ENCODE data around the gene ST3GAL5.
"Not testable (repeated sequence)": the region's sequence is repeated elsewhere in the genome, so short reads cannot be mapped to it uniquely, and the experiment has no call there.

Gene ST3GAL5

GRCh38 chr2:85902496-85902895, 13.7 kb upstream of the ST3GAL5 start:
- no peak overlapping the region for H3K27ac ChIP-seq (ENCODE audit: low read depth, low read length)
- H3K36me3 ChIP-seq (ENCODE audit: insufficient read depth, low read length): no peaks in the 10 kb centered on the region
- no peaks in the 10 kb centered on the region for H3K9me3 ChIP-seq (ENCODE audit: insufficient read depth, low read depth, low read length)
- H3K27me3 ChIP-seq (ENCODE audit: insufficient read depth, low read length): no peaks in the 10 kb centered on the region
- 75% methylated on average over 2 of the region's 2 CpGs for WGBS
- no peak overlapping the region for H3K9ac ChIP-seq (ENCODE audit: low read depth, low read length)
- H3K4me3 ChIP-seq (ENCODE audit: low read length): no peak overlapping the region
- H3K4me1 ChIP-seq (ENCODE audit: insufficient read depth, low read length): no peaks in the 10 kb centered on the region

- 93% methylated on average over 2 of the region's 2 CpGs for WGBS
Measured at GRCh38 chr2:85901155-85901554, 12.4 kb upstream of the ST3GAL5 start.

GRCh38 chr2:85900366-85900765, 11.6 kb upstream of the ST3GAL5 start:
- Histone ChIP-seq H3K36me3 (ENCODE audit: insufficient read depth, low read length) (no peaks in the 10 kb centered on the region), H3K4me3 (ENCODE audit: low read length) (no peak overlapping the region), H3K9ac (ENCODE audit: low read depth, low read length) (no peak overlapping the region), H3K9me3 (ENCODE audit: insufficient read depth, low read depth, low read length) (no peaks in the 10 kb centered on the region), H3K27me3 (ENCODE audit: insufficient read depth, low read length) (no peaks in the 10 kb centered on the region), H3K4me1 (ENCODE audit: insufficient read depth, low read length) (no peaks in the 10 kb centered on the region), H3K27ac (ENCODE audit: low read depth, low read length) (no peak overlapping the region)
- WGBS: 88% methylated on average over 2 of the region's 2 CpGs

More at GRCh38 chr2:85901155-85901554, 12.4 kb upstream of the ST3GAL5 start:
- Histone ChIP-seq H3K4me1 (ENCODE audit: insufficient read depth, low read length) (no peaks in the 10 kb centered on the region), H3K4me3 (ENCODE audit: low read length) (no peak overlapping the region), H3K9me3 (ENCODE audit: insufficient read depth, low read depth, low read length) (no peaks in the 10 kb centered on the region), H3K27me3 (ENCODE audit: insufficient read depth, low read length) (no peaks in the 10 kb centered on the region), H3K27ac (ENCODE audit: low read depth, low read length) (no peak overlapping the region), H3K9ac (ENCODE audit: low read depth, low read length) (no peak overlapping the region), H3K36me3 (ENCODE audit: insufficient read depth, low read length) (no peaks in the 10 kb centered on the region)

- H3K36me3 ChIP-seq (ENCODE audit: insufficient read depth, low read length): no peaks in the 10 kb centered on the region
- no peaks in the 10 kb centered on the region for H3K27me3 ChIP-seq (ENCODE audit: insufficient read depth, low read length)
- 100% methylated on average over 1 of the region's 1 CpG for WGBS
- H3K9me3 ChIP-seq (ENCODE audit: insufficient read depth, low read depth, low read length): no peaks in the 10 kb centered on the region
- no peak overlapping the region for H3K27ac ChIP-seq (ENCODE audit: low read depth, low read length)
- H3K4me3 ChIP-seq (ENCODE audit: low read length): no peak overlapping the region
- no peak overlapping the region for H3K9ac ChIP-seq (ENCODE audit: low read depth, low read length)
- H3K4me1 ChIP-seq (ENCODE audit: insufficient read depth, low read length): no peaks in the 10 kb centered on the region
Measured at GRCh38 chr2:85899849-85900248, 11.1 kb upstream of the ST3GAL5 start.

GRCh38 chr2:85899284-85899683, 10.5 kb upstream of the ST3GAL5 start:
- Histone ChIP-seq H3K9ac (ENCODE audit: low read depth, low read length) (no peak overlapping the region), H3K36me3 (ENCODE audit: insufficient read depth, low read length) (no peaks in the 10 kb centered on the region), H3K4me1 (ENCODE audit: insufficient read depth, low read length) (no peaks in the 10 kb centered on the region), H3K27ac (ENCODE audit: low read depth, low read length) (no peak overlapping the region), H3K9me3 (ENCODE audit: insufficient read depth, low read depth, low read length) (no peaks in the 10 kb centered on the region), H3K4me3 (ENCODE audit: low read length) (no peak overlapping the region), H3K27me3 (ENCODE audit: insufficient read depth, low read length) (no peaks in the 10 kb centered on the region)
- WGBS: 98% methylated on average over 1 of the region's 1 CpG

GRCh38 chr2:85898881-85899280, 10.1 kb upstream of the ST3GAL5 start:
- Histone ChIP-seq H3K4me1 (ENCODE audit: insufficient read depth, low read length) (no peaks in the 10 kb centered on the region), H3K9ac (ENCODE audit: low read depth, low read length) (no peak overlapping the region), H3K36me3 (ENCODE audit: insufficient read depth, low read length) (no peaks in the 10 kb centered on the region), H3K9me3 (ENCODE audit: insufficient read depth, low read depth, low read length) (no peaks in the 10 kb centered on the region), H3K27ac (ENCODE audit: low read depth, low read length) (no peak overlapping the region), H3K4me3 (ENCODE audit: low read length) (no peak overlapping the region), H3K27me3 (ENCODE audit: insufficient read depth, low read length) (no peaks in the 10 kb centered on the region)
- WGBS: 100% methylated on average over 1 of the region's 1 CpG

- not testable (repeated sequence) for H3K4me3 ChIP-seq (ENCODE audit: low read length); H3K27ac ChIP-seq (ENCODE audit: low read depth, low read length); H3K9ac ChIP-seq (ENCODE audit: low read depth, low read length); H3K36me3 ChIP-seq (ENCODE audit: insufficient read depth, low read length); H3K4me1 ChIP-seq (ENCODE audit: insufficient read depth, low read length); H3K9me3 ChIP-seq (ENCODE audit: insufficient read depth, low read depth, low read length)
- 90% methylated on average over 6 of the region's 6 CpGs for WGBS
- H3K27me3 ChIP-seq (ENCODE audit: insufficient read depth, low read length): peaks cover 11% of the 10 kb centered on the region; the same call in 1 of the 2 replicates
Measured at GRCh38 chr2:85894554-85895278, 5.9 kb upstream of the ST3GAL5 start.

- H3K9ac ChIP-seq (ENCODE audit: low read depth, low read length): no peak overlapping the region
- 73% methylated on average over 9 of the region's 9 CpGs for WGBS
Measured at GRCh38 chr2:85893428-85894258, 4.9 kb upstream of the ST3GAL5 start.

GRCh38 chr2:85892216-85892944, 3.6 kb upstream of the ST3GAL5 start:
- Histone ChIP-seq H3K27ac (ENCODE audit: low read depth, low read length) (no peak overlapping the region), H3K27me3 (ENCODE audit: insufficient read depth, low read length) (peaks cover 26% of the 10 kb centered on the region), H3K4me3 (ENCODE audit: low read length) (no peak overlapping the region), H3K9ac (ENCODE audit: low read depth, low read length) (no peak overlapping the region), H3K9me3 (ENCODE audit: insufficient read depth, low read depth, low read length) (no peaks in the 10 kb centered on the region), H3K36me3 (ENCODE audit: insufficient read depth, low read length) (no peaks in the 10 kb centered on the region), H3K4me1 (ENCODE audit: insufficient read depth, low read length) (peaks cover 6% of the 10 kb centered on the region)
- WGBS: 94% methylated on average over 4 of the region's 5 CpGs

More at GRCh38 chr2:85893428-85894258, 4.9 kb upstream of the ST3GAL5 start:
- no peaks in the 10 kb centered on the region for H3K9me3 ChIP-seq (ENCODE audit: insufficient read depth, low read depth, low read length)
- no peak overlapping the region for H3K4me3 ChIP-seq (ENCODE audit: low read length)
- peaks cover 14% of the 10 kb centered on the region; the same call in 1 of the 2 replicates for H3K27me3 ChIP-seq (ENCODE audit: insufficient read depth, low read length)
- H3K36me3 ChIP-seq (ENCODE audit: insufficient read depth, low read length): no peaks in the 10 kb centered on the region
- H3K4me1 ChIP-seq (ENCODE audit: insufficient read depth, low read length): no peaks in the 10 kb centered on the region; the same call in 1 of the 2 replicates
- H3K27ac ChIP-seq (ENCODE audit: low read depth, low read length): no peak overlapping the region

GRCh38 chr2:85890522-85891176, 1.9 kb upstream of the ST3GAL5 start:
- 96% methylated on average over 5 of the region's 5 CpGs for WGBS
- Histone ChIP-seq H3K9me3 (ENCODE audit: insufficient read depth, low read depth, low read length) (no peaks in the 10 kb centered on the region), H3K4me3 (ENCODE audit: low read length) (no peak overlapping the region), H3K4me1 (ENCODE audit: insufficient read depth, low read length) (peaks cover 12% of the 10 kb centered on the region), H3K27ac (ENCODE audit: low read depth, low read length) (no peak overlapping the region), H3K9ac (ENCODE audit: low read depth, low read length) (no peak overlapping the region), H3K27me3 (ENCODE audit: insufficient read depth, low read length) (peaks cover 37% of the 10 kb centered on the region), H3K36me3 (ENCODE audit: insufficient read depth, low read length) (no peaks in the 10 kb centered on the region)

Measured in HUES64 (cell line).